HL-60 (cell line): Measurements from ENCODE around the gene KDM4C.

ENCODE experiments used
- DNase-seq, 2 experiments: peaks; one replicate each; pipeline ENCODE4 v3.0.0-alpha.2; 2010 to 2020; ENCODE audit warnings: low read depth in 1 of 2, low spot score in 1 of 2
- H3K27ac ChIP-seq: fragments of 250-450 bp; sonication (Bioruptor Pico); replicated peaks from 2 replicates; pipeline ENCODE4 v1.5.1; 2020; ENCODE audit warnings: mild to moderate bottlenecking, moderate library complexity
- H3K27me3 ChIP-seq: fragments of 250-450 bp; sonication (Bioruptor Pico); 2 replicates; pipeline ENCODE4 v1.5.1; 2021; ENCODE audit warnings: mild to moderate bottlenecking, moderate library complexity; ENCODE audit not compliant: insufficient read depth, poor library complexity, severe bottlenecking
- H3K4me3 ChIP-seq: replicated peaks from 2 replicates; pipeline ENCODE4 v1.5.1; 2011; ENCODE audit warnings: mild to moderate bottlenecking, control low read depth, low read length; ENCODE audit not compliant: insufficient read depth
- CTCF ChIP-seq: IDR thresholded peaks from one replicate; pipeline ENCODE4 v1.5.1; 2011; ENCODE audit warnings: low read length, control low read depth, inconsistent platforms; ENCODE audit not compliant: insufficient read depth
- GABPA ChIP-seq: IDR thresholded peaks from 2 replicates; pipeline ENCODE4 v1.6.1; 2012; ENCODE audit warnings: low read depth
- POLR2AphosphoS5 ChIP-seq: IDR thresholded peaks from 2 replicates; pipeline ENCODE4 v1.6.1; 2012; ENCODE audit warnings: low read depth
- REST ChIP-seq: IDR thresholded peaks from 2 replicates; pipeline ENCODE4 v1.6.1; 2012; ENCODE audit warnings: low read depth; ENCODE audit not compliant: insufficient replicate concordance
- SPI1 ChIP-seq: IDR thresholded peaks from 2 replicates; pipeline ENCODE4 v1.6.1; 2012; ENCODE audit warnings: low read depth, mild to moderate bottlenecking, borderline replicate concordance

KDM4C gene

GRCh38 chr9:7097785-7098752, 340.3 kb downstream of the KDM4C start:
- TF ChIP-seq POLR2AphosphoS5: no peak
- no peak for TF ChIP-seq SPI1
- TF ChIP-seq GABPA: no peak
- no peak for TF ChIP-seq CTCF
- TF ChIP-seq REST: no peak
- Histone ChIP-seq H3K27me3 (no peaks in the 10 kb centered on the region), H3K4me3 (no peak overlapping the region), H3K27ac (no peak overlapping the region)
- DNase-seq: no peak

GRCh38 chr9:7103367-7103766, 345.6 kb downstream of the KDM4C start:
- TF ChIP-seq GABPA: no peak
- no peak for TF ChIP-seq SPI1
- TF ChIP-seq CTCF: no peak
- no peak for TF ChIP-seq REST
- no peak for TF ChIP-seq POLR2AphosphoS5
- peak in 1 of 2 experiments; percentile 16 for DNase-seq

DNA sequence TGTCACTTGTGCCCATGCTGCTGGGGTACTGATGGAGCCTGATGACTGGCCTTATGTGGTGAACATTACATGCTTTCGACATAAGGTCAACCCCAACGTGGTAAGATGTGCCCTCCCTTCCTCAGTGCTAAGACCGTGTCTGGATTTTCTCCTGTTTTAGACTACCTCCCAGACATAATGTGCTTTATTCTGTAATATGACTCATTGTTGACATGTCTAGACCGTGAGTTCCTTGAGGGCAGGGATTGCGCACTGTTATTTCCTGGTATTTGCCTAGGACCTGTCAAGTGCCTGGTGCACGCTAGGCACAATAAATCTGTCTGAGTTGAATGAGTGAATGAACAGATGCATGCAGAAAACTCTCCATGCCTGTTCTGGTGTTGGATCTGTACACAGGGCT, 346.0 kb downstream of the KDM4C start:
- no peak for TF ChIP-seq POLR2AphosphoS5
- TF ChIP-seq SPI1: no peak
- TF ChIP-seq REST: no peak
- TF ChIP-seq CTCF: no peak
- TF ChIP-seq GABPA: no peak
- Histone ChIP-seq H3K27me3 (no peaks in the 10 kb centered on the region), H3K4me3 (no peak overlapping the region), H3K27ac (no peak overlapping the region)
- DNase-seq: peak in 1 of 2 experiments; percentile 32

More at GRCh38 chr9:7103367-7103766, 345.6 kb downstream of the KDM4C start:
- Histone ChIP-seq H3K27me3 (no peaks in the 10 kb centered on the region), H3K4me3 (no peak overlapping the region), H3K27ac (no peak overlapping the region)
